Chondrocyte (in vitro differentiated cells): ENCODE measurements around the gene HORMAD2. TPM values are rescaled to one million over a fixed set of nuclear protein-coding genes. Genes with fewer than 3 reads are reported as not detected.

ENCODE experiments used
- DNase-seq: peaks from one replicate; pipeline ENCODE4 v3.0.0; 2021; ENCODE audit warnings: mixed read lengths, low spot score
- H3K27ac Mint-ChIP-seq: one replicate; pipeline ENCODE4 v1.8.0; 2021; ENCODE audit warnings: mild to moderate bottlenecking, moderate library complexity, mixed read lengths; ENCODE audit not compliant: unreplicated experiment
- H3K27me3 Mint-ChIP-seq: 2 replicates; pipeline ENCODE4 v1.8.0; 2021; ENCODE audit warnings: low read depth, mixed read lengths
- H3K36me3 Mint-ChIP-seq: 2 replicates; pipeline ENCODE4 v1.8.0; 2021; ENCODE audit warnings: low read depth, mixed read lengths
- H3K4me1 Mint-ChIP-seq: 2 replicates; pipeline ENCODE4 v1.8.0; 2021; ENCODE audit warnings: low read depth, mild to moderate bottlenecking, mixed read lengths
- H3K4me3 Mint-ChIP-seq: one replicate; pipeline ENCODE4 v1.8.0; 2021; ENCODE audit warnings: mild to moderate bottlenecking, moderate library complexity, mixed read lengths; ENCODE audit not compliant: unreplicated experiment
- H3K9me3 Mint-ChIP-seq: 2 replicates; pipeline ENCODE4 v1.8.0; 2021; ENCODE audit warnings: low read depth, mixed read lengths
- total RNA-seq: library from RNA; stranded (reverse); gene quantifications from 3 replicates; pipeline ENCODE4 v1.2.1, GENCODE V29; 2021
- TF ChIP-seq, protein P1 (sequence below): fragments of 200-600 bp; sonication (generic); IDR thresholded peaks from 2 replicates; pipeline ENCODE4 v1.5.0; 2021; ENCODE audit warnings: antibody characterized with exemption, mild to moderate bottlenecking, moderate library complexity

HORMAD2 gene
- total RNA-seq, 1 donor from 2014 or later = not detected

DNA sequence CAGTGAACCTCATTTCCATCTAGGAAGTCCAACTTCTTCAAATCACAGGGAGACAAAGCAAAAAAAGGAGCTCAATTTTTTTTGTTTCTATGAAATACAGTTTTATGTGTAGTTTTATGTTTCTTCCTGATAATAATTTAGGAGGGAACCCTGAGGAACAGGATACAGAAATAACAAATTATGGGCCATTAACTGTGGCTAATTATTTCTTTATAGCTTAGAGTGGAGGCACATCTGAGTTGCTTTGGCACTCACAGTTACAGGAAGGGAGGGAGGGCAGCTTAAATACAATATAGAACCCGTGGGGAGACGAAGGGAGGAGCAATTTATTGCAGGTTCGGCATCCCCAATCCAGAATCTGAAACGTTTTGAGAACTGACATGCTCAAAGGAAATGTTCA, 37.1 kb upstream of the HORMAD2 start:
- no peak overlapping the region for H3K4me3 Mint-ChIP-seq
- H3K27ac Mint-ChIP-seq = no peak overlapping the region
- H3K4me1 Mint-ChIP-seq = peaks cover 22% of the 10 kb centered on the region
- DNase-seq = no peak
- H3K27me3 Mint-ChIP-seq = no peaks in the 10 kb centered on the region
- no peaks in the 10 kb centered on the region for H3K9me3 Mint-ChIP-seq
- TF ChIP-seq, protein P1, sequence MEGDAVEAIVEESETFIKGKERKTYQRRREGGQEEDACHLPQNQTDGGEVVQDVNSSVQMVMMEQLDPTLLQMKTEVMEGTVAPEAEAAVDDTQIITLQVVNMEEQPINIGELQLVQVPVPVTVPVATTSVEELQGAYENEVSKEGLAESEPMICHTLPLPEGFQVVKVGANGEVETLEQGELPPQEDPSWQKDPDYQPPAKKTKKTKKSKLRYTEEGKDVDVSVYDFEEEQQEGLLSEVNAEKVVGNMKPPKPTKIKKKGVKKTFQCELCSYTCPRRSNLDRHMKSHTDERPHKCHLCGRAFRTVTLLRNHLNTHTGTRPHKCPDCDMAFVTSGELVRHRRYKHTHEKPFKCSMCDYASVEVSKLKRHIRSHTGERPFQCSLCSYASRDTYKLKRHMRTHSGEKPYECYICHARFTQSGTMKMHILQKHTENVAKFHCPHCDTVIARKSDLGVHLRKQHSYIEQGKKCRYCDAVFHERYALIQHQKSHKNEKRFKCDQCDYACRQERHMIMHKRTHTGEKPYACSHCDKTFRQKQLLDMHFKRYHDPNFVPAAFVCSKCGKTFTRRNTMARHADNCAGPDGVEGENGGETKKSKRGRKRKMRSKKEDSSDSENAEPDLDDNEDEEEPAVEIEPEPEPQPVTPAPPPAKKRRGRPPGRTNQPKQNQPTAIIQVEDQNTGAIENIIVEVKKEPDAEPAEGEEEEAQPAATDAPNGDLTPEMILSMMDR = no peak
- no peaks in the 10 kb centered on the region for H3K36me3 Mint-ChIP-seq

DNA sequence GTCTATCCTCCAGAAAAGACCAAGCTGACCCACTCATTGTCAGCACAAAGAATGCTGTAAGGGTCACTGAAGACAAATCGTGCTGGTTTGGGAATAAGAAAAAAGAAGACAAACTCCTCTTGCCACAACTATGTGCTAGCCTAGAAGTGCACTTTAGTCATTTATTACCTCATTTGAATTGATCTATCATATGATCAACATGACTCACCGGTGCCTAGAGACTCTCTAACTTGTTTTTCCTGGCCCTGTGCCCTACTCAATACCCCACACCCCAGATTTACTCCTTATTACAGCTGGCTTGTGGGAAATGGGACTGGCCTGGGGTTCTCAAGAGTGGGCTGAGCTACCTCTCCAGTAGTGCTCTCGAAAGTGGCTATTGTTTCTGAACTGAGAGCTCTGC, 35.9 kb upstream of the HORMAD2 start:
- Mint-ChIP-seq H3K27ac (peak overlapping the region; percentile 78), H3K4me3 (no peak overlapping the region), H3K9me3 (no peaks in the 10 kb centered on the region), H3K4me1 (peaks cover 21% of the 10 kb centered on the region), H3K27me3 (no peaks in the 10 kb centered on the region), H3K36me3 (no peaks in the 10 kb centered on the region)
- TF ChIP-seq, protein P1 = no peak
- DNase-seq = no peak

DNA sequence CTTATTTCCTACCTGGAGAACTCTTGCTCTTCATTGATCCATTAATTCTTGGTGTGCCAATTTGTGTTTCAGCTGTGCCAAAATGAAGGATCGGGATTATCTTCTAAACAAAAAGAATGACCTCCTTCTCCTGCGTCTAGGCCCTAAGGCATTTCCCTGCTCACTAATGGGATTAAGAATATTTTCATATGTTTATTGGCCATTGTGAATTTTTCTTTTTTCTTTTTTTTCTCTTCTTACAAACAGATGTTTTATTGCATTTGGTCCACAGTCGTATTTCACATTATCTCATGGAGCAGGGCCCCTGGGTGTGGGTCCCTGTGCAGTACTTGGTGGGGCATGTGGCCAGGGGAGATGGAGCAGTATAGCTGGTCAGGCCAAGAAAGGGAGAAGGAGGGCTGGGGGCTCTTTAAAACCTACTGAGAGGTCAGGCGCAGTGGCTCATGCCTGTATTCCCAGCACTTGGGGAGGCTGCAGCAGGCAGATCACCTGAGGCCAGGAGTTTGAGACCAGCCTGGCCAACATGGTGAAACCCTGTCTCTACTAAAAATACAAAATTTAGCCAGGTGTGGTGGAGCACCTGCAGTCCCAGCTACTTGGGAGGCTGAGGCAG, 35.3 kb upstream of the HORMAD2 start:
- Mint-ChIP-seq H3K4me1 (peaks cover 21% of the 10 kb centered on the region), H3K27me3 (no peaks in the 10 kb centered on the region), H3K36me3 (no peaks in the 10 kb centered on the region), H3K4me3 (no peak overlapping the region), H3K27ac (peak overlapping the region; percentile 14), H3K9me3 (no peaks in the 10 kb centered on the region)
- no peak for DNase-seq
- TF ChIP-seq, protein P1 = no peak

DNA sequence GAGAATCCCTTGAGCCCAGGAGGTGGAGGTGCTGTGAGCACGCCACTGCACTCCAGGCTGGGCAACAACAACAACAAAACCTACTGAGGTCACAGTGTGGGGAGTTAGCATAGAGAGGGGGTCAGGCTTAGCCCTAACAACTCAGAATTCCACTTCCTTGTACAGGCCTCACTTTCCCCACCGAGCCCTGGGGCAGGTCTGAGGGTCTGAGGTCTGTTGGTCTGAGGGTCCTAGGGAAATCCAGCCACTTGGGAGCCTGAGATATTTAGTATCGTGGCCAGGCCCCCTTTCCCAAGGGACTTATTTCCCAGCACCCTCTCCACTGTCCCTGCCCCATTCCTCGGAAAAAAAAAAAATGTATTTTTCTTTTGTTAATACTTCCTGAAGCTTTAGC, 34.8 kb upstream of the HORMAD2 start:
- TF ChIP-seq, protein P1 = no peak
- no peaks in the 10 kb centered on the region for H3K9me3 Mint-ChIP-seq
- DNase-seq = no peak
- no peaks in the 10 kb centered on the region for H3K36me3 Mint-ChIP-seq
- no peaks in the 10 kb centered on the region for H3K27me3 Mint-ChIP-seq
- no peak overlapping the region for H3K27ac Mint-ChIP-seq
- no peak overlapping the region for H3K4me3 Mint-ChIP-seq
- H3K4me1 Mint-ChIP-seq = peaks cover 21% of the 10 kb centered on the region

DNA sequence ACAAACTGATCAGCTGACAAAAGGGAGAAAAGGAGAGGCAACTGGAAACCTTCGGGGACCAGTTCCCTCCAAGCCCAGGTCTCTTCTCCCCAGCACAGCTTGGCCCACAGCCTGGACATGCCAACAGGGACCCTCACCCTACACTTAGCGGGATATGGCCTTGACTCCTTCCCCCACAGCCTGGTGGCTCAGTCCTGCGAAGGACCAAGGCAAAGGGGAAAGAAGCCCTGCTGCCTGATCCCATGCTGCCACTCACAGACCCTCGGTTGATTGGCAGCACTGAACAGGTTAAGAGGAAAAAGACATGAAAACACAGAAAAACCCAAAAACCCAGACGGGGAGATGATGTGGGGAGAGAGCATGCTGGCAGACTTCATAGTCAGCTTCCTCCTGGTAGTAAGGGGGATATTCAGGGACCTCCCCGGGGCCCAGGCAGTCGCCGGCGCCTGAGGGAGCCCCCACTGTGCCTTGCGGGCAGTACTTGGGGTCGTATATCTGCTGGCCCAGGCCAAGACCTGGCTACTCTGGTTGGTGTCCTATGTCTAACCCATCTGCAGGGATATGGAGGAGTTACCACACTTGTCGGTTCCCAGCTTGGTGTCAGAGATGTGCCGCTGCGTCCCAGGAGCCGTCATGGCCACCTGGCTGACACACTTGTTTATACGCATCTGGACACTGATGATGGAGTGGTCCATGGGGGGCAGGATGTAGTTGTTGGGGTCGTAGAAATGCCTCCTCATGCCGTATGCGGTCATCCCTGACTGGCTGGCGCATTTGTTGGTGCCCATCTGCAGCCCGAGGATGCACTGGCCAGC, 34.2 kb upstream of the HORMAD2 start:
- TF ChIP-seq, protein P1 = no peak
- DNase-seq = no peak
- H3K27me3 Mint-ChIP-seq = no peaks in the 10 kb centered on the region
- peaks cover 21% of the 10 kb centered on the region for H3K4me1 Mint-ChIP-seq
- no peak overlapping the region for H3K27ac Mint-ChIP-seq
- H3K36me3 Mint-ChIP-seq = no peaks in the 10 kb centered on the region
- no peak overlapping the region for H3K4me3 Mint-ChIP-seq
- H3K9me3 Mint-ChIP-seq = no peaks in the 10 kb centered on the region
